Measurements from ENCODE around the gene LPCAT3.

LPCAT3 gene

GRCh38 chr12:6962285-6963015 is 55.8 kb downstream of the LPCAT3 start:
- DNase-seq = peak; percentile 78

- DNase-seq = peak; percentile 78
These were observed 56.5 kb downstream of the LPCAT3 start for GRCh38 chr12:6961695-6962284.

GRCh38 chr12:6961278-6961694 is 57.0 kb downstream of the LPCAT3 start:
- no peak for DNase-seq

GRCh38 chr12:6960593-6961277 is 57.5 kb downstream of the LPCAT3 start:
- no peak for DNase-seq

- no peak for DNase-seq
These were observed 58.3 kb downstream of the LPCAT3 start for GRCh38 chr12:6959805-6960592.

- no peak for DNase-seq
These were observed 59.0 kb downstream of the LPCAT3 start for GRCh38 chr12:6959058-6959804.

GRCh38 chr12:6958609-6959057 is 59.6 kb downstream of the LPCAT3 start:
- DNase-seq = no peak

- DNase-seq = no peak
These were observed 60.3 kb downstream of the LPCAT3 start for GRCh38 chr12:6957741-6958608.

- DNase-seq = no peak
These were observed 61.0 kb downstream of the LPCAT3 start for GRCh38 chr12:6957151-6957701.

GRCh38 chr12:6956021-6956727 is 62.1 kb downstream of the LPCAT3 start:
- no peak for DNase-seq

GRCh38 chr12:6955108-6956020 is 62.9 kb downstream of the LPCAT3 start:
- DNase-seq = no peak

GRCh38 chr12:6954316-6955107 is 63.8 kb downstream of the LPCAT3 start:
- no peak for DNase-seq

- DNase-seq = no peak
These were observed 64.6 kb downstream of the LPCAT3 start for GRCh38 chr12:6953442-6954315.

GRCh38 chr12:6952863-6953441 is 65.3 kb downstream of the LPCAT3 start:
- no peak for DNase-seq

GRCh38 chr12:6952121-6952862 is 66.0 kb downstream of the LPCAT3 start:
- no peak for DNase-seq

GRCh38 chr12:6951551-6952120 is 66.6 kb downstream of the LPCAT3 start:
- no peak for DNase-seq

All from NCI-H510A treated with DMSO at 0.1 percent for 48 hours (cell line).